Transverse colon (tissue), 3 donors: ENCODE measurements around the gene NCOA4.

Experiments used
- CTCF ChIP-seq, 5 experiments: fragments of 200-600 bp in 3 of 5; fragments of 450-650 bp in 2 of 5; sonication (generic) in 3 of 5; IDR thresholded peaks; 1 replicate in 2 of 5; 2 replicates in 3 of 5; pipeline ENCODE4 v1.5.1; 2016 to 2017; ENCODE audit warnings: antibody characterized with exemption in 5 of 5, inconsistent platforms in 3 of 5, mild to moderate bottlenecking in 2 of 5, moderate library complexity in 1 of 5
- EP300 ChIP-seq: sonication (generic); formaldehyde crosslinking; IDR thresholded peaks from one replicate; pipeline ENCODE4 v1.6.1; 2017; ENCODE audit warnings: antibody characterized with exemption, low read depth
- POLR2A ChIP-seq: fragments of 450-650 bp; IDR thresholded peaks from one replicate; pipeline ENCODE4 v1.6.1; 2016; ENCODE audit warnings: antibody characterized with exemption, mild to moderate bottlenecking, moderate library complexity

- no peak for TF ChIP-seq CTCF (IDR thresholded peaks at IDR 0.05)
- no peak for TF ChIP-seq EP300
- no peak for TF ChIP-seq POLR2A
These were observed 12.7 kb downstream of the NCOA4 start for GRCh38 chr10:46017733-46018132.
